Activated CD4-positive, alpha-beta T cell treated with anti-CD3 and anti-CD28 coated beads, Interleukin-2, amount 10 ng/mL, durations not matched to agents 7 days and 5 days (primary cell): Measurements from ENCODE around the gene AGPAT4. TPM values are rescaled to one million over a fixed set of nuclear protein-coding genes. Genes with fewer than 3 reads are reported as not detected.

Experiments used
- CTCF ChIA-PET: fragments of 350-600 bp; sonication (Branson Sonifier 250); formaldehyde crosslinking; loops from one replicate; lab custom pipeline; 2021; ENCODE audit warnings: antibody characterized with exemption; lab: Charles Lee
- POLR2A ChIA-PET: fragments of 350-600 bp; sonication (Branson Sonifier 250); formaldehyde crosslinking; loops from one replicate; lab custom pipeline; 2021; ENCODE audit warnings: antibody characterized with exemption; lab: Charles Lee
- DNase-seq: peaks from one replicate; pipeline ENCODE4 v3.0.0-alpha.2; 2020
- H3K27ac Mint-ChIP-seq: one replicate; pipeline ENCODE4 v1.8.0; 2021; ENCODE audit warnings: mild to moderate bottlenecking, moderate library complexity, mixed read lengths
- H3K27me3 Mint-ChIP-seq: one replicate; pipeline ENCODE4 v1.8.0; 2021; ENCODE audit warnings: mixed read lengths
- H3K36me3 Mint-ChIP-seq: one replicate; pipeline ENCODE4 v1.8.0; 2021; ENCODE audit warnings: low read depth, mixed read lengths
- H3K4me1 Mint-ChIP-seq: one replicate; pipeline ENCODE4 v1.8.0; 2021; ENCODE audit warnings: mixed read lengths
- H3K4me3 Mint-ChIP-seq: one replicate; pipeline ENCODE4 v1.8.0; 2021; ENCODE audit warnings: mild to moderate bottlenecking, moderate library complexity, mixed read lengths
- H3K9me3 Mint-ChIP-seq: one replicate; pipeline ENCODE4 v1.8.0; 2021; ENCODE audit warnings: mixed read lengths
- total RNA-seq, 2 experiments: library from RNA; stranded (reverse); gene quantifications; one replicate each; pipeline ENCODE4 v1.2.3, GENCODE V29; 2021

AGPAT4 gene
- total RNA-seq, 2 experiments from 2014 or later = 8.5 to 8.8 TPM

DNA sequence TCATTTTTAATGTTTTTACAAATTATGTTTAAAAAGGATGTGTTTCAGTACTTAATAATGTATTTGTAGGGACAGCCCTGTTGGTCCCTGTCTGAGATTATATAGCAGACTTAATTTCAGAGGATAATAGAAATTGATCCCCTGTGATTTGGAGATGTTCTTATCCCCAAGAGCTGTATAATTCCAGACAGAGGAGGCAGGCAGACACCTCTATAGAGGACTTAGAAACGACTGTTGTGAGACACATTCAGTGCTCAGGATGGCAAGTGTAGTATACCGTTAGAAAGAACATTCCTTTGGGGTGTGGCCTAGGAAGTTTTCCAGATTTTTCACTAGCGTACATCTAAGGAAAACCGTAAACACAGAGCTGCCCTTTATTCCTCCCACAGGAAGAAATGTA, 164.5 kb downstream of the AGPAT4 start:
- ChIA-PET CTCF (no interaction called here), POLR2A (no interaction called here)
- peaks cover 34% of the 10 kb centered on the region for H3K4me1 Mint-ChIP-seq
- no peak overlapping the region for H3K4me3 Mint-ChIP-seq
- no peak overlapping the region for H3K27ac Mint-ChIP-seq
- peaks cover 60% of the 10 kb centered on the region for H3K36me3 Mint-ChIP-seq
- DNase-seq = no peak
- H3K27me3 Mint-ChIP-seq = no peaks in the 10 kb centered on the region
- H3K9me3 Mint-ChIP-seq = no peaks in the 10 kb centered on the region

- POLR2A ChIA-PET = no interaction called here
- H3K36me3 Mint-ChIP-seq = peaks cover 60% of the 10 kb centered on the region
- no peaks in the 10 kb centered on the region for H3K9me3 Mint-ChIP-seq
- H3K27ac Mint-ChIP-seq = no peak overlapping the region
- CTCF ChIA-PET = no interaction called here
- peaks cover 34% of the 10 kb centered on the region for H3K4me1 Mint-ChIP-seq
- no peak for DNase-seq
- no peaks in the 10 kb centered on the region for H3K27me3 Mint-ChIP-seq
- H3K4me3 Mint-ChIP-seq = no peak overlapping the region
Measured at GRCh38 chr6:161108916-161109315, 164.9 kb downstream of the AGPAT4 start.

DNA sequence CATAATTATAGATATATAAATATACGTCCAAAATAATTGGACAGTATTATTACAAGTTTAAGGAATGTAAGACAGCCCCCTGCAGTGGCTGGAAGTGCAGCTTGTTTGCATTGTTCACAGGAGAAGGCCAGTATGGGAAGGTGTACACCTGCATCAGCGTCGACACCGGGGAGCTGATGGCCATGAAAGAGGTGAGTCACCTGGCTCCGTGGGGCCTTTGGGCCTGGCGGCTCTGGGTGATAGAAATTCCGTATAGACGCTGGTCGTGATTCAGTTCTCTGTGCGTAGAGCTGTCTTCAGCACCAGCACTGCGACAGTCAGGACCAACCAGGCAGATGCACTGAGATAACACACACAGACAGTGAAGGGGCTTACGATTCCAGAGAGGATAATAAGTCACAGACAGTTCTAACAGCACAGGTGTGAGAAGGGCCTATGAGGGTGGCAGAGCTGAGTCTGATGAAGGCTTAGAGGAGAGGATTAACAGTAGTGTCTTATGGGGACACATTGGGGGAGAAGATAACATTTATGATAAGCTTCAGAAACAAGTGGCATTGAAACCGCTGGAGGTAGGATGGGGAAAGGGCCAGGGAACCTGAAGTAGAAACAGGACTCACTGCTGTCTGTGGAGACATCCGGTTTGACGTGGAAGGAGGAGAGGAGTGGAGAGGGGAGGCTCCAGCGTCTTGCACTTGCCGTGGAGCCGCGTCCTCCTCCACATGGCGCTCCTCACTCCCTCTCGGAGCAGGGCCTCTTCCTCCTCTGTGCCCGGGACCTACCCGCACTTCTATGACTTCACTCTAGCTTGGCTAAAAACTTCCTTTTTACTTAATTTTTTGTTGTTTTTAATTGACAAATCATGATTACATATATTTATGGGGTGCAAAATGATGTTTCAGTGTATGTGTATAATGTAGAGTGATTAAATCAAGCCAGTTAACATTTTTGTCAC, 165.8 kb downstream of the AGPAT4 start:
- no peaks in the 10 kb centered on the region for H3K9me3 Mint-ChIP-seq
- H3K36me3 Mint-ChIP-seq = peaks cover 64% of the 10 kb centered on the region
- peaks cover 32% of the 10 kb centered on the region for H3K4me1 Mint-ChIP-seq
- H3K4me3 Mint-ChIP-seq = no peak overlapping the region
- CTCF ChIA-PET = no interaction called here
- no peaks in the 10 kb centered on the region for H3K27me3 Mint-ChIP-seq
- POLR2A ChIA-PET = no interaction called here
- no peak for DNase-seq
- H3K27ac Mint-ChIP-seq = no peak overlapping the region

- H3K4me3 Mint-ChIP-seq = no peak overlapping the region
- H3K36me3 Mint-ChIP-seq = peaks cover 45% of the 10 kb centered on the region
- H3K27ac Mint-ChIP-seq = no peak overlapping the region
- no peaks in the 10 kb centered on the region for H3K27me3 Mint-ChIP-seq
- DNase-seq = no peak
- ChIA-PET POLR2A (no interaction called here), CTCF (no interaction called here)
- peaks cover 5% of the 10 kb centered on the region for H3K4me1 Mint-ChIP-seq
- H3K9me3 Mint-ChIP-seq = no peaks in the 10 kb centered on the region
Measured at GRCh38 chr6:161105408-161105807, 168.5 kb downstream of the AGPAT4 start.

DNA sequence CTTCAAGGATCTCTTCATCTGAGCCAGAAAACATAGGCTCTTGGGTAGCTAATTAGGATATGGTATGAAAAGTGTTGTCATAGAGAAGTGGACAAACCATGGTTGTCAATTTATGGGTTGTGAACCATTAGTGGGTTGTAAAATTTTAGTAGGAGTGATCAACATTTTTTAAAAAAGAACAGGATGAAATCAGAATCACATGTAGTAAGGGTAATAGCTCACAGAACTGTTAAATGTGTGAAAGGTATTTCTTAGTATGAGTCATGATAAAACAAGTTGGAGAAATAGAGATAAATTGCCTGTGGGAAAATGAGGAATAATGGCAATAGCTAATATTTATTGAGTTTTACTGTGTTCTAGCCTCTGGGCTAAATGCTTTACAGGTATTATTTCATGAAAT, 168.9 kb downstream of the AGPAT4 start:
- Mint-ChIP-seq H3K27ac (peak overlapping the region; percentile 33), H3K27me3 (no peaks in the 10 kb centered on the region), H3K4me1 (peaks cover 2% of the 10 kb centered on the region), H3K36me3 (peaks cover 41% of the 10 kb centered on the region), H3K4me3 (no peak overlapping the region), H3K9me3 (no peaks in the 10 kb centered on the region)
- ChIA-PET CTCF (interaction anchor here (0.8 kb wide), 1 partner anchor 92 kb away, joined by 3 read pairs; no protein-coding TSS in a partner anchor), POLR2A (no interaction called here)
- DNase-seq = no peak

DNA sequence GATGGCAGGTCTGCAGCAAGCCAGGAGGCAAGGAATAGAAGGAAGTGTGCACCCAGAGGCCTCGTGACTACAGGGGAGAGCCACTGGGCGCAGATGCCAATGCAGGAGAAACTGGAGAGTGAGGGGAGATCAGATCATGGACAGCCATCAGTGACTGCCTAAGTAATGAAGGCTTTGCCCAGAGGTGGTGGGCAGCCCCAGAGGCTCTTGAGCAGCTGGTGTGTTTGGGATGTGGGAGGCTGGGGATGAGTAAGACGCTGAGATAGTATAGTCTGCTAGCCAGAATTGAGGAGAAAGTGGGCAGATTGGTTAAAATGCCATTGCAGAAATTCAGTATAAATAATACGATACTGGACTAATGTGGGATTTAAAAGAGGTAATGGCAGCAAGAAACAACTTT, 170.4 kb downstream of the AGPAT4 start:
- no peak overlapping the region for H3K27ac Mint-ChIP-seq
- no peak overlapping the region for H3K4me3 Mint-ChIP-seq
- DNase-seq = no peak
- H3K9me3 Mint-ChIP-seq = no peaks in the 10 kb centered on the region
- no peaks in the 10 kb centered on the region for H3K27me3 Mint-ChIP-seq
- ChIA-PET CTCF (no interaction called here), POLR2A (no interaction called here)
- H3K36me3 Mint-ChIP-seq = peaks cover 34% of the 10 kb centered on the region
- H3K4me1 Mint-ChIP-seq = peaks cover 2% of the 10 kb centered on the region

- no peaks in the 10 kb centered on the region for H3K27me3 Mint-ChIP-seq
- no peak overlapping the region for H3K4me3 Mint-ChIP-seq
- DNase-seq = no peak
- H3K36me3 Mint-ChIP-seq = peaks cover 36% of the 10 kb centered on the region
- H3K27ac Mint-ChIP-seq = no peak overlapping the region
- H3K9me3 Mint-ChIP-seq = no peaks in the 10 kb centered on the region
- CTCF ChIA-PET = no interaction called here
- POLR2A ChIA-PET = no interaction called here
- peaks cover 2% of the 10 kb centered on the region for H3K4me1 Mint-ChIP-seq
Measured at GRCh38 chr6:161101517-161101916, 172.3 kb downstream of the AGPAT4 start.

- ChIA-PET CTCF (no interaction called here), POLR2A (no interaction called here)
- peaks cover 2% of the 10 kb centered on the region for H3K4me1 Mint-ChIP-seq
- no peak overlapping the region for H3K4me3 Mint-ChIP-seq
- no peaks in the 10 kb centered on the region for H3K9me3 Mint-ChIP-seq
- peaks cover 32% of the 10 kb centered on the region for H3K36me3 Mint-ChIP-seq
- no peak for DNase-seq
- H3K27me3 Mint-ChIP-seq = no peaks in the 10 kb centered on the region
- no peak overlapping the region for H3K27ac Mint-ChIP-seq
Measured at GRCh38 chr6:161100072-161100471, 173.8 kb downstream of the AGPAT4 start.

- peaks cover 36% of the 10 kb centered on the region for H3K36me3 Mint-ChIP-seq
- POLR2A ChIA-PET = no interaction called here
- H3K4me1 Mint-ChIP-seq = no peaks in the 10 kb centered on the region
- H3K27me3 Mint-ChIP-seq = no peaks in the 10 kb centered on the region
- H3K9me3 Mint-ChIP-seq = no peaks in the 10 kb centered on the region
- CTCF ChIA-PET = interaction anchor here (1.0 kb wide), 1 partner anchor 16 kb away, joined by 3 read pairs; no protein-coding TSS in a partner anchor
- DNase-seq = no peak
- no peak overlapping the region for H3K4me3 Mint-ChIP-seq
- no peak overlapping the region for H3K27ac Mint-ChIP-seq
Measured at GRCh38 chr6:161095916-161096315, 177.9 kb downstream of the AGPAT4 start.

GRCh38 chr6:161094955-161095354, 178.9 kb downstream of the AGPAT4 start:
- CTCF ChIA-PET = no interaction called here

DNA sequence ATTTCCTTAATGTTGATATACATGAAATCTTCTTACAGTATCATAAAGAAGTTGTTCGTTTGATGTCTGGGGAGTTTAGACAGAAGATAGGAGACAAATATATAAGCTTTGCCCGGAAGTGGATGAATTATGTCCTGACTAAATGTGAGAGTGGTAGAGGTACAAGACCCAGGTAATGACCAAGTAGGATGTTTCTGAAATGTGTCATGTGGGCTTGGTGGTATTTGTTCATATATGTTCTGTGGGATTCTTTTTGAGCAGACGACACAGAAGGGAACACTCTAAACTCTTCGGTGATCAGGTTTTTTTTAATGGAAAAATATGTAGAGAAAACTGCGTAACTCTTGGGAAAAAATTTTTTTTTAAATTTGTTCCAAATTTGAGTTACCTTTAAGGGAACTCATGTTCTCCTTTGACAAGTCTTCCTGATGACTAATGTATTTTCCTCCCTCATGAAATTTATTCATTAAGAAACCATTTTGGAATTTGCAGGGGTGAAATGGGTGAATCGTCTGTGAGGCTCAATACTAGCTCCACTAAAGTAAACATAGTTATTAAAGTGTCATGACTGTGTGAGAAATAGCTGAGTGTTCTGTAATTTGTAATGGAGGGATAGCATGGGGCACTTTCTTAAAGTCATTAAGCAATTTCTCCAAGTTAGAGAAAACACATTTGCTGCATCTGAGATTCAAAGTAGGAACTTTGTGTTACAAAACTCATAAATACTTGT, 181.7 kb downstream of the AGPAT4 start:
- Mint-ChIP-seq H3K4me3 (no peak overlapping the region), H3K27ac (no peak overlapping the region), H3K4me1 (no peaks in the 10 kb centered on the region), H3K36me3 (peaks cover 41% of the 10 kb centered on the region), H3K9me3 (no peaks in the 10 kb centered on the region), H3K27me3 (no peaks in the 10 kb centered on the region)
- POLR2A ChIA-PET = no interaction called here
- no peak for DNase-seq
- CTCF ChIA-PET = no interaction called here

More at GRCh38 chr6:161094955-161095354, 178.9 kb downstream of the AGPAT4 start:
- H3K4me1 Mint-ChIP-seq = no peaks in the 10 kb centered on the region
- H3K9me3 Mint-ChIP-seq = no peaks in the 10 kb centered on the region
- POLR2A ChIA-PET = no interaction called here
- H3K4me3 Mint-ChIP-seq = no peak overlapping the region
- no peaks in the 10 kb centered on the region for H3K27me3 Mint-ChIP-seq
- no peak overlapping the region for H3K27ac Mint-ChIP-seq
- no peak for DNase-seq
- peaks cover 39% of the 10 kb centered on the region for H3K36me3 Mint-ChIP-seq

- Mint-ChIP-seq H3K4me1 (no peaks in the 10 kb centered on the region), H3K9me3 (no peaks in the 10 kb centered on the region), H3K4me3 (no peak overlapping the region), H3K27me3 (no peaks in the 10 kb centered on the region), H3K36me3 (peaks cover 45% of the 10 kb centered on the region), H3K27ac (no peak overlapping the region)
- ChIA-PET POLR2A (no interaction called here), CTCF (no interaction called here)
- no peak for DNase-seq
Measured at GRCh38 chr6:161091151-161091550, 182.7 kb downstream of the AGPAT4 start.
